Stimulated activated CD8-positive, alpha-beta memory T cell treated with anti-CD3 and anti-CD28 coated beads, Interleukin-4, amount 100 ng/mL, for 48 hours (primary cell): ENCODE results near the gene CRYBG2.
A peak's percentile ranks its signal among the peaks of the same experiment; 100 is the strongest.

Source experiments
- DNase-seq: peaks from one replicate; pipeline ENCODE4 v3.0.0-alpha.2; 2020

Gene CRYBG2

GRCh38 chr1:26370591-26371382, 16.9 kb upstream of the CRYBG2 start:
- no peak for DNase-seq

GRCh38 chr1:26368486-26368885, 14.6 kb upstream of the CRYBG2 start:
- DNase-seq, result no peak

GRCh38 chr1:26368006-26368405, 14.1 kb upstream of the CRYBG2 start:
- no peak for DNase-seq

GRCh38 chr1:26367441-26367840, 13.5 kb upstream of the CRYBG2 start:
- DNase-seq, result no peak

- DNase-seq, result no peak
These were observed 11.0 kb upstream of the CRYBG2 start for GRCh38 chr1:26364956-26365355.

GRCh38 chr1:26363549-26364448, 9.9 kb upstream of the CRYBG2 start:
- peak; percentile 94 for DNase-seq

GRCh38 chr1:26362331-26362730, 8.4 kb upstream of the CRYBG2 start:
- DNase-seq, result no peak

GRCh38 chr1:26361605-26362122, 7.7 kb upstream of the CRYBG2 start:
- no peak for DNase-seq

- no peak for DNase-seq
These were observed 7.1 kb upstream of the CRYBG2 start for GRCh38 chr1:26360807-26361604.

GRCh38 chr1:26359981-26360806, 6.3 kb upstream of the CRYBG2 start:
- peak; percentile 75 for DNase-seq

GRCh38 chr1:26358411-26359384, 4.8 kb upstream of the CRYBG2 start:
- peak; percentile 76 for DNase-seq

GRCh38 chr1:26357121-26357602, 3.2 kb upstream of the CRYBG2 start:
- no peak for DNase-seq

GRCh38 chr1:26356106-26356505, 2.2 kb upstream of the CRYBG2 start:
- no peak for DNase-seq

GRCh38 chr1:26354972-26355371, 1.0 kb upstream of the CRYBG2 start:
- DNase-seq, result no peak

- DNase-seq, result no peak
These were observed 595 bp downstream of the CRYBG2 start for GRCh38 chr1:26353210-26353859.

- DNase-seq, result no peak
These were observed 1.6 kb downstream of the CRYBG2 start for GRCh38 chr1:26352338-26352679.

- no peak for DNase-seq
These were observed 2.2 kb downstream of the CRYBG2 start for GRCh38 chr1:26351590-26352337.

GRCh38 chr1:26350701-26351589, 3.0 kb downstream of the CRYBG2 start:
- DNase-seq, result no peak
